Neural progenitor cell (in vitro differentiated cells): Measurements from ENCODE around the gene PHOSPHO1. TPM values are rescaled to one million over a fixed set of nuclear protein-coding genes. Genes with fewer than 3 reads are reported as not detected.
A peak's percentile ranks its signal among the peaks of the same experiment; 100 is the strongest.
"Not testable (repeated sequence)": the region's sequence is repeated elsewhere in the genome, so short reads cannot be mapped to it uniquely, and the experiment has no call there.

ENCODE experiments used
- DNase-seq: peaks from one replicate; pipeline ENCODE4 v3.0.0-alpha.2; 2016; ENCODE audit warnings: low spot score
- H2AFZ ChIP-seq: fragments of 200-600 bp; sonication (generic); replicated peaks from 2 replicates; pipeline ENCODE4 v1.6.1; 2016; ENCODE audit warnings: antibody characterized with exemption
- H3F3A ChIP-seq: fragments of 200-600 bp; sonication (generic); 2 replicates; pipeline ENCODE4 v1.6.1; 2016; ENCODE audit warnings: antibody characterized with exemption, low read depth
- H3K27ac ChIP-seq: fragments of 200-600 bp; sonication (generic); 2 replicates; pipeline ENCODE4 v1.5.1; 2016; ENCODE audit warnings: mild to moderate bottlenecking
- H3K27me3 ChIP-seq: fragments of 200-600 bp; sonication (generic); 2 replicates; pipeline ENCODE4 v1.6.1; 2016; ENCODE audit warnings: mild to moderate bottlenecking, moderate library complexity
- H3K36me3 ChIP-seq: fragments of 200-600 bp; sonication (generic); 2 replicates; pipeline ENCODE4 v1.5.1; 2016
- H3K4me1 ChIP-seq: fragments of 200-600 bp; sonication (generic); 2 replicates; pipeline ENCODE4 v1.6.1; 2016; ENCODE audit warnings: mixed run types
- H3K4me2 ChIP-seq: fragments of 200-600 bp; sonication (generic); 2 replicates; pipeline ENCODE4 v1.6.1; 2016
- H3K4me3 ChIP-seq: fragments of 200-600 bp; sonication (generic); 2 replicates; pipeline ENCODE4 v1.5.1; 2016
- H3K79me2 ChIP-seq: fragments of 200-600 bp; sonication (generic); 2 replicates; pipeline ENCODE4 v1.6.1; 2016; ENCODE audit warnings: low read depth
- H3K9ac ChIP-seq: fragments of 200-600 bp; sonication (generic); 2 replicates; pipeline ENCODE4 v1.6.1; 2016
- H3K9me3 ChIP-seq: fragments of 200-600 bp; sonication (generic); 2 replicates; pipeline ENCODE4 v1.5.1; 2016; ENCODE audit warnings: low read depth
- H4K20me1 ChIP-seq: fragments of 200-600 bp; sonication (generic); 2 replicates; pipeline ENCODE4 v1.6.1; 2016; ENCODE audit warnings: low read depth
- H3K27ac Mint-ChIP-seq: 3 replicates; pipeline ENCODE4 v1.8.0; 2021; ENCODE audit warnings: mixed read lengths
- H3K27me3 Mint-ChIP-seq: 2 replicates; pipeline ENCODE4 v1.8.0; 2022; ENCODE audit warnings: low read depth, mild to moderate bottlenecking, inconsistent platforms, moderate library complexity, mixed read lengths; ENCODE audit not compliant: insufficient read depth
- H3K36me3 Mint-ChIP-seq: 3 replicates; pipeline ENCODE4 v1.8.0; 2021; ENCODE audit warnings: mixed read lengths
- H3K4me1 Mint-ChIP-seq: 3 replicates; pipeline ENCODE4 v1.8.0; 2021; ENCODE audit warnings: mixed read lengths
- H3K4me3 Mint-ChIP-seq: 3 replicates; pipeline ENCODE4 v1.8.0; 2021; ENCODE audit warnings: mild to moderate bottlenecking, moderate library complexity, mixed read lengths
- H3K9me3 Mint-ChIP-seq: 3 replicates; pipeline ENCODE4 v1.8.0; 2020; ENCODE audit warnings: mixed read lengths
- EZH2 ChIP-seq: fragments of 200-600 bp; sonication (generic); IDR thresholded peaks from 2 replicates; pipeline ENCODE4 v1.6.1; 2017; ENCODE audit warnings: antibody characterized with exemption, mild to moderate bottlenecking, moderate library complexity
- EZH2phosphoT487 ChIP-seq: fragments of 200-600 bp; sonication (generic); IDR thresholded peaks from 2 replicates; pipeline ENCODE4 v1.6.1; 2017; ENCODE audit warnings: antibody characterized with exemption
- total RNA-seq: library from RNA; depleted of rRNA; stranded (reverse); fragments of >200 nt; gene quantifications from 2 replicates; pipeline ENCODE4 v1.2.3, GENCODE V29; 2015; ENCODE audit warnings: low replicate concordance
- TF ChIP-seq, protein P1 (sequence below): fragments of 200-600 bp; sonication (generic); IDR thresholded peaks from 2 replicates; pipeline ENCODE4 v1.5.1; 2017; ENCODE audit warnings: antibody characterized with exemption, mild to moderate bottlenecking

The PHOSPHO1 gene, protein sequence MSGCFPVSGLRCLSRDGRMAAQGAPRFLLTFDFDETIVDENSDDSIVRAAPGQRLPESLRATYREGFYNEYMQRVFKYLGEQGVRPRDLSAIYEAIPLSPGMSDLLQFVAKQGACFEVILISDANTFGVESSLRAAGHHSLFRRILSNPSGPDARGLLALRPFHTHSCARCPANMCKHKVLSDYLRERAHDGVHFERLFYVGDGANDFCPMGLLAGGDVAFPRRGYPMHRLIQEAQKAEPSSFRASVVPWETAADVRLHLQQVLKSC
- 0.06 TPM in 1 of 2 replicates, not detected in the other for total RNA-seq

DNA sequence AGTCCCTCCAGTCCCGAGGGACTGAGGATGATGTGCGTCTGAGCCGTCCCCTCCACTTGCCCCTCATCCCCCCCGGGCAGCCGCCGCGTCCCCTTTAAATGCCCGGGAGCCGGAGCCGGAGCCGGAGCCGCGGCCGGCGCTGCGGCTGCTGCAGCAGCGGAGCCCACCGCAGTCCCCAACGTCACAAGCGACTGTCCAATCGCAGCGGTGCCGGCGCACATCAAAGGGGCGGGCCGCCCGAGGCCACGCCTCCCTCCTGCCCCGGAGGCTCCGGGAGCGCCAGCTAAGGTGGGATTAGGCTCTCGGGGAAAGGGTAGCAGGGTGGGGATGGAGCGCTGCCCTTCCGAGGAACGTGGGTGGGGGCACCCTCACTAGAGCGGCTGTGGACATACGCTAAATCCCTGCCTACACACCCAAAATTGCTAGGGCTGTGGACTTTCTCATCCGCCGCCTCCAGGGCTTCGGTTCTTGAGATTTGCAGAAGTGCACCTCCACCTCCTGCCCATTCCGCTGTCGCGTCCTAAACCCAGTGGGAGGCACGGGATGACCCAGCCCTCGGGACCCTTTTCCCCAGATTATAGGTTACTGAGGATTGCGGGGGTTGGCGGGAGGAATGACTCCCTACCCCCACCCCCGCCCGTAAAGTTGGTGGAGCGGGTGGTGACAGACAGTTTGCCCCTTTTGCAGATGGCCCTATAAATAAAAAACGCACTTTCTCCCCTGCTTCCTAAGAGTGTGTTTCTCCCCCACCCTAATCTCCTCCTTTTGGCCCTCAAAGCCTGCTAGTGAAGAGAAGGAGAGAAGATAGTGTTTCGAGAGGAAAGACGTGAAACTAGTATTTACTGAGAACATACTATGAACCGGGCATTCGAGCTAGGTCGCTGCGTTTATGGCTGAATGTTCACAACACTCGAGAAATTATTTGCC lies at the start of gene PHOSPHO1:
Gene PHOSPHO1, minus strand, starts transcription at position 152 of the 927 bp plus-strand sequence. CDS start 4,096 bp downstream, outside the sequence.
- no peaks in the 10 kb centered on the region for H3K36me3 Mint-ChIP-seq
- no peak within 1 kb of the TSS for H3K9ac ChIP-seq
- H3K4me3 ChIP-seq, result peak within 1 kb of the TSS; percentile 55
- H3K27ac Mint-ChIP-seq, result no peak within 1 kb of the TSS
- peaks cover 7% of the 10 kb centered on the region for H3F3A ChIP-seq
- peaks cover 11% of the 10 kb centered on the region for H3K4me1 Mint-ChIP-seq
- H3K27me3 Mint-ChIP-seq, result peaks cover 45% of the 10 kb centered on the region
- H4K20me1 ChIP-seq, result no peaks in the 10 kb centered on the region
- H3K9me3 Mint-ChIP-seq, result no peaks in the 10 kb centered on the region
- no peaks in the 10 kb centered on the region for H3K9me3 ChIP-seq
- H2AFZ ChIP-seq, result peak within 1 kb of the TSS; percentile 87
- H3K27me3 ChIP-seq, result peaks cover 73% of the 10 kb centered on the region
- H3K4me2 ChIP-seq, result peak within 1 kb of the TSS; percentile 82
- H3K36me3 ChIP-seq, result no peaks in the 10 kb centered on the region
- no peak within 1 kb of the TSS for H3K27ac ChIP-seq
- peak; percentile 30 for TF ChIP-seq EZH2
- TF ChIP-seq EZH2phosphoT487, result no peak
- peak within 1 kb of the TSS; percentile 83 for H3K4me3 Mint-ChIP-seq
- H3K79me2 ChIP-seq, result no peaks in the 10 kb centered on the region
- H3K4me1 ChIP-seq, result no peaks in the 10 kb centered on the region
- DNase-seq, result peak; percentile 96

DNA sequence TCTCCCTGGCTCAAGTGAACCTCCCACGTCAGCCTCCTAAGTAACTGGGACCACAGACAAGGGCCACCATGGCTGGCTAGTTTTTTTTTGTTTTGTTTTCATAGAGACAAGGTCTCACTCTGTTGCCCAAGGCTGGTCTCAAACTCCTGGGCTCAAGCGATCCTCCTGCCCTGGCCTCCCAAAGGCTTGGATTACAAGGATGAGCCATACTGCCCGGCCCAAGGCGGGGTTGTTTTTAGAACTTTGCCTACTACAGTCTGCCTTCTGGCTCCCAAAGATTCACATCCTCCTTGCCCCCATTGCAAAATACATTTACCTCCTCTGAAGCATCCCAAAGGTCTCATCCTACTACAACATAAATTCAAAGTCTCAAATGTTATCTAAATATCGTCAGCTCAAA lies 49.5 kb upstream of the PHOSPHO1 start:
- no peaks in the 10 kb centered on the region for H3F3A ChIP-seq
- no peak for DNase-seq
- H3K36me3 ChIP-seq, result no peaks in the 10 kb centered on the region
- H3K79me2 ChIP-seq, result no peaks in the 10 kb centered on the region
- H3K27me3 ChIP-seq, result no peaks in the 10 kb centered on the region
- TF ChIP-seq, protein P1, sequence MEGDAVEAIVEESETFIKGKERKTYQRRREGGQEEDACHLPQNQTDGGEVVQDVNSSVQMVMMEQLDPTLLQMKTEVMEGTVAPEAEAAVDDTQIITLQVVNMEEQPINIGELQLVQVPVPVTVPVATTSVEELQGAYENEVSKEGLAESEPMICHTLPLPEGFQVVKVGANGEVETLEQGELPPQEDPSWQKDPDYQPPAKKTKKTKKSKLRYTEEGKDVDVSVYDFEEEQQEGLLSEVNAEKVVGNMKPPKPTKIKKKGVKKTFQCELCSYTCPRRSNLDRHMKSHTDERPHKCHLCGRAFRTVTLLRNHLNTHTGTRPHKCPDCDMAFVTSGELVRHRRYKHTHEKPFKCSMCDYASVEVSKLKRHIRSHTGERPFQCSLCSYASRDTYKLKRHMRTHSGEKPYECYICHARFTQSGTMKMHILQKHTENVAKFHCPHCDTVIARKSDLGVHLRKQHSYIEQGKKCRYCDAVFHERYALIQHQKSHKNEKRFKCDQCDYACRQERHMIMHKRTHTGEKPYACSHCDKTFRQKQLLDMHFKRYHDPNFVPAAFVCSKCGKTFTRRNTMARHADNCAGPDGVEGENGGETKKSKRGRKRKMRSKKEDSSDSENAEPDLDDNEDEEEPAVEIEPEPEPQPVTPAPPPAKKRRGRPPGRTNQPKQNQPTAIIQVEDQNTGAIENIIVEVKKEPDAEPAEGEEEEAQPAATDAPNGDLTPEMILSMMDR, result no peak
- TF ChIP-seq EZH2 (no peak), EZH2phosphoT487 (no peak)
- no peaks in the 10 kb centered on the region for H4K20me1 ChIP-seq
- no peak overlapping the region for H3K9ac ChIP-seq
- no peaks in the 10 kb centered on the region for H3K4me1 ChIP-seq
- Mint-ChIP-seq H3K27ac (no peak overlapping the region), H3K36me3 (no peaks in the 10 kb centered on the region), H3K4me1 (no peaks in the 10 kb centered on the region), H3K9me3 (no peaks in the 10 kb centered on the region), H3K27me3 (no peaks in the 10 kb centered on the region), H3K4me3 (no peak overlapping the region)
- H3K4me3 ChIP-seq, result no peak overlapping the region
- no peak overlapping the region for H3K27ac ChIP-seq
- no peaks in the 10 kb centered on the region for H3K9me3 ChIP-seq
- no peak overlapping the region for H3K4me2 ChIP-seq
- no peak overlapping the region for H2AFZ ChIP-seq

DNA sequence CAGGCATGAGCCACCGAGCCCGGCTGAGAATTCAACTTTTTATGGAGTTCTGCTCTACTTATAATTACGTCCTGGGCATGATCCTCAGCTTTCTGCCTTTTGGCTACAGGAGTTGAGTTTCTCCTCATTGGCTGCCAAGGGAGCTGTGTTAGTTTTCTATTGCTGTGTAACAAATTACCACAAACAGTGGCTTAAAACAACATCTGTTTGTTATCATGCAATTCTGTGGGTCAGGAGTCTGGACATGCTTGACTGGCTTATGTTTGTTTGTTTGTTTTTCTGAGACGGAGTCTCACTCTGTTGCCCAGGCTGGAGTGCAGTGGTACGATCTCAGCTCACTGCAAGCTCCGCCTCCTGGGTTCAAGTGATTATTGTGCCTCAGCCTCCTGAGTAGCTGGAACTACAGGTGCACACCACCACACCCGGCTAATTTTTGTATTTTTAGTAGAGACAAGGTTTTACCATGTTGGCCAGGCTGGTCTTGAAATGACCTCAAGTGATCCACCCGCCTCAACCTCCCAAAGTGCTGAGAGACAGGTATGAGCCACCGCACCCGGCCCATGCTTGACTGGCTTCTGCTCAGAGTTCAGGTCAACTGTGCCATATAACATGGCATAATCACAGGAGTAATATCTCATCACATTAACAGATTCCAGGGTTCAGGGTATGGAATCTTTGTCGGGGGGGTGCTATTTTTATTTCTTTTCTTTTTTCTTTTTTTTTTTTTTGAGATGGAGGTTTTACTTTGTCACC lies 48.9 kb upstream of the PHOSPHO1 start:
- not testable (repeated sequence) for H4K20me1 ChIP-seq, H3K36me3 Mint-ChIP-seq, H3K36me3 ChIP-seq, H3K4me1 ChIP-seq, H3K4me2 ChIP-seq, H3K27ac Mint-ChIP-seq, H3K4me3 ChIP-seq, H2AFZ ChIP-seq, H3K27ac ChIP-seq, H3K4me1 Mint-ChIP-seq, H3F3A ChIP-seq, H3K9ac ChIP-seq, H3K27me3 ChIP-seq, H3K79me2 ChIP-seq, H3K27me3 Mint-ChIP-seq, H3K9me3 ChIP-seq, DNase-seq, H3K9me3 Mint-ChIP-seq, H3K4me3 Mint-ChIP-seq

DNA sequence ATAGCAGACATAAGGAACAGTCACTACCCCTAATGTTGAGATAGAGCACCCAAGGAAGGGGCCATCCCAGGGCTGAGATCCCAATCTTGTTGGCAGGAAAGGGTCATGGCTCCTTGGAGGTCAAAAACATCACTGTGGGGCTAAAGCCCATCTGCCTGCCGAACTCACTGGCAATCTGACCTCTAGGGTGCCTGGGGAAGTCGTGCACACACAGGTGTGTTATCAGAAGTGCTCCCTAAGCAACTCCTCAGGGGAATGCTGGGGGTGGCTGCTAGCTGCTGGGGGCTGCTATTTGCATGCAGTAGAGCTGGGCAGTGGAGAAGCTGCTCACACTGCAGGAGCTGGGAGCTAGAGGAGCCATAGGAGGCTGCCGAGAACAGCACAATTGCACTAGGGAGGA lies 47.5 kb upstream of the PHOSPHO1 start:
- H4K20me1 ChIP-seq, result no peaks in the 10 kb centered on the region
- H3K9me3 Mint-ChIP-seq, result no peaks in the 10 kb centered on the region
- TF ChIP-seq EZH2phosphoT487 (no peak), EZH2 (no peak)
- TF ChIP-seq, protein P1, result no peak
- no peak overlapping the region for H3K4me3 Mint-ChIP-seq
- H3K27me3 ChIP-seq, result no peaks in the 10 kb centered on the region
- no peak overlapping the region for H3K4me3 ChIP-seq
- H3K4me2 ChIP-seq, result no peak overlapping the region
- H3K4me1 ChIP-seq, result no peaks in the 10 kb centered on the region
- H3K36me3 ChIP-seq, result no peaks in the 10 kb centered on the region
- no peak overlapping the region for H2AFZ ChIP-seq
- no peak overlapping the region for H3K27ac ChIP-seq
- peaks cover 2% of the 10 kb centered on the region for H3K27me3 Mint-ChIP-seq
- H3K9ac ChIP-seq, result no peak overlapping the region
- H3K36me3 Mint-ChIP-seq, result no peaks in the 10 kb centered on the region
- no peak overlapping the region for H3K27ac Mint-ChIP-seq
- H3K4me1 Mint-ChIP-seq, result no peaks in the 10 kb centered on the region
- H3K9me3 ChIP-seq, result no peaks in the 10 kb centered on the region
- no peaks in the 10 kb centered on the region for H3K79me2 ChIP-seq
- DNase-seq, result no peak
- H3F3A ChIP-seq, result no peaks in the 10 kb centered on the region
